ENCODE results near the gene FAAP100. TPM values are rescaled to one million over a fixed set of nuclear protein-coding genes. Genes with fewer than 3 reads are reported as not detected.

FAAP100 gene
- total RNA-seq, 4 donors from 2014 or later = 3.5 to 31.2 (median 17.3) TPM

DNA sequence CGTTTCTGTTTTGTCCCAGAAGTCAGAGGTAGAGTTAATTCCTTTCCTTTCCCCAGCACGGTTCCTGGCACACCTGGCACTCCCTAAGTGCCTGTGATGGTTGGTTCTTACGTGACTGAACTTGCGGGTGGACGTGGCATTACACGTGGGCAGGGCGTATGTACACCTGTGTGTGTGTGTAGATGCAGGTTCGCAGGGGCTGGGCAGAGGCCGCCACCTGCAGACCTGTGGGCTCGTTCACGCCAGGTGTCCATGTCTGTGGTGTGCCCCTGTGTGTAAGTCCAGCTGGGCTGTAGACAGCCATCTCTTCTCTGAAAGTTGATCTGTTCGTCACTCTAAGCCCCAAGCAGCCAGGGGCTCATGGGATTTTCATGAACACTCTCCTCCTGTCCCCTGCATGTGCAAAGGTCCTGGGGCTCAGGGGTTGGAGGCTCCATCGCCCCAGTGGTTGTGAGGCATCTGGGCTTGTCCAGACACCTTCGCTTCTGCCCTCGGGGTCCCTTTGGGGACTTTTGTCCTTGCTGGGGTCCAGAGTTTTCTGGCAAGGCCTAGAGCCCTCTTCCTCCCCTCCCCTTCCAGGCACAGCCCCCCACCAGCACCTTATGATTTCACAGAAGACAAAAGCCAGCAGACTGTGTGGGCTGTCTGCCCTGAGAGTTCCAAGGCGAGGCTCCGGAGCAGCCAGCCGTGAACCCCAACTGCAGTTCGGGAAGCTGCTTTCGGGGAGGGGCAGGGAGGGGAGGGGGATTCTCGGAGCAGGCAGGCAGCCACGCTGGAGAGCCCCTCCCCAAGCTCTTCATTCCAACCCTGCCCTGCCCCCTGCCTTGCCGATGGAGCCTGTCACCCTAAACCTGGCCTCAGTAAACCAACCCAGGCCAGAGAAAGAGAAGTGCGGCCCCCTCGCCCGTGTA is 29.4 kb downstream of the FAAP100 start:
- TF ChIP-seq, protein P1, sequence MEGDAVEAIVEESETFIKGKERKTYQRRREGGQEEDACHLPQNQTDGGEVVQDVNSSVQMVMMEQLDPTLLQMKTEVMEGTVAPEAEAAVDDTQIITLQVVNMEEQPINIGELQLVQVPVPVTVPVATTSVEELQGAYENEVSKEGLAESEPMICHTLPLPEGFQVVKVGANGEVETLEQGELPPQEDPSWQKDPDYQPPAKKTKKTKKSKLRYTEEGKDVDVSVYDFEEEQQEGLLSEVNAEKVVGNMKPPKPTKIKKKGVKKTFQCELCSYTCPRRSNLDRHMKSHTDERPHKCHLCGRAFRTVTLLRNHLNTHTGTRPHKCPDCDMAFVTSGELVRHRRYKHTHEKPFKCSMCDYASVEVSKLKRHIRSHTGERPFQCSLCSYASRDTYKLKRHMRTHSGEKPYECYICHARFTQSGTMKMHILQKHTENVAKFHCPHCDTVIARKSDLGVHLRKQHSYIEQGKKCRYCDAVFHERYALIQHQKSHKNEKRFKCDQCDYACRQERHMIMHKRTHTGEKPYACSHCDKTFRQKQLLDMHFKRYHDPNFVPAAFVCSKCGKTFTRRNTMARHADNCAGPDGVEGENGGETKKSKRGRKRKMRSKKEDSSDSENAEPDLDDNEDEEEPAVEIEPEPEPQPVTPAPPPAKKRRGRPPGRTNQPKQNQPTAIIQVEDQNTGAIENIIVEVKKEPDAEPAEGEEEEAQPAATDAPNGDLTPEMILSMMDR (IDR thresholded peaks at IDR 0.05) = no peak
- TF ChIP-seq POLR2A (IDR thresholded peaks at IDR 0.05) = no peak
- Histone ChIP-seq H3K4me3 (no peak overlapping the region), H3K9me3 (no peaks in the 10 kb centered on the region), H3K27me3 (peaks cover 0 to 5% of the 10 kb centered on the region in 2 donors), H3K27ac (no peak overlapping the region), H3K36me3 (no peaks in the 10 kb centered on the region), H3K4me1 (peaks cover 0 to 15% of the 10 kb centered on the region in 2 donors)
- intact Hi-C loops (cut with DNase I; ENCODE audit: low total_unique reads) = no loop called here
- no peak for DNase-seq

DNA sequence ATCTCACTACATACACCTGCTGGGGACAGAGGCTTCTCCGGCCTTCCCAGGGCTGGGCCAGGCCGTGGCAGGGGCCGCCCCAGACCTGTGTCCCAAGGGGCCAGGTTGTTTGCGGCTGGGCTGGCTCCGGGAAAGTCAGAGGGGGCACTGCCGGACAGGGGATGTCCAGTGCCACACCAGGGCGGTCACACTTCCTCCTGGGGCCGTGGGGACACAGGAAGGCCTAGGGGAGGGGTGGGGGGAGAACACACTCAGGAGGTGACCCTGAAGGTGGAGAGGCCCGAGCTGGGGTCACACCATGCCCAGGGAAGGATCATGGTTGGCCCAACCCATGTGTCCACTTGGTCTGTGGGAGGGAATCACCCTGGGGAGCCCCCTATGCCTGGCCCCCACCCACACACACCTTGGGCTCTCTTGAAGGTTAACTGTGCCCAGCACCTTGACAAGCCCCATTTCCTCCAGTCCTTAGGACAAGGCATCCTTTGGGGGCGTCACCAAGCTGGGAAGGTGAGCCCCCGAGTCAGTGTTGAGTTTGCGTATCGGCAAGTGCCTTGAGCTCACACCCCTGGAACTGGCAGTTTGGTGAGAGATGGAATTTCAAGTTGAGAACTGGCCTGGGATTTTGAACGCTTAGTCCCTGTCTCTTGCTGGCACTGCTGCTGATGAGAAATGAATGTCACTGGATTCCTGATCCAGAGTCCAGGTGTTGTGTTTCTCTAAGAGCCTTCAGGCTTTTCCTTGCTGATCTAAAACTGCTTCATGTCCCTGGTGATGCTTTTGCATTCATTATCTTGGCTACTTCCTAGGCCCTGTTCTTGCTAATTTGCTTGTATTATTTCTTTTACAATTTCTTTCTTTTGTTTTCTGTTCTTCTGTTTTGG is 31.9 kb downstream of the FAAP100 start:
- Histone ChIP-seq H3K36me3 (no peaks in the 10 kb centered on the region), H3K4me1 (peaks cover 3 to 25% of the 10 kb centered on the region in 2 donors), H3K27ac (peak overlapping the region in 1 of 2 donors; percentile 100), H3K27me3 (no peaks in the 10 kb centered on the region), H3K9me3 (no peaks in the 10 kb centered on the region), H3K4me3 (no peak overlapping the region)
- DNase-seq = no peak
- TF ChIP-seq, protein P1 (IDR thresholded peaks at IDR 0.05) = no peak
- TF ChIP-seq POLR2A (IDR thresholded peaks at IDR 0.05) = no peak
- intact Hi-C loops (cut with DNase I; ENCODE audit: low total_unique reads) = no loop called here

DNA sequence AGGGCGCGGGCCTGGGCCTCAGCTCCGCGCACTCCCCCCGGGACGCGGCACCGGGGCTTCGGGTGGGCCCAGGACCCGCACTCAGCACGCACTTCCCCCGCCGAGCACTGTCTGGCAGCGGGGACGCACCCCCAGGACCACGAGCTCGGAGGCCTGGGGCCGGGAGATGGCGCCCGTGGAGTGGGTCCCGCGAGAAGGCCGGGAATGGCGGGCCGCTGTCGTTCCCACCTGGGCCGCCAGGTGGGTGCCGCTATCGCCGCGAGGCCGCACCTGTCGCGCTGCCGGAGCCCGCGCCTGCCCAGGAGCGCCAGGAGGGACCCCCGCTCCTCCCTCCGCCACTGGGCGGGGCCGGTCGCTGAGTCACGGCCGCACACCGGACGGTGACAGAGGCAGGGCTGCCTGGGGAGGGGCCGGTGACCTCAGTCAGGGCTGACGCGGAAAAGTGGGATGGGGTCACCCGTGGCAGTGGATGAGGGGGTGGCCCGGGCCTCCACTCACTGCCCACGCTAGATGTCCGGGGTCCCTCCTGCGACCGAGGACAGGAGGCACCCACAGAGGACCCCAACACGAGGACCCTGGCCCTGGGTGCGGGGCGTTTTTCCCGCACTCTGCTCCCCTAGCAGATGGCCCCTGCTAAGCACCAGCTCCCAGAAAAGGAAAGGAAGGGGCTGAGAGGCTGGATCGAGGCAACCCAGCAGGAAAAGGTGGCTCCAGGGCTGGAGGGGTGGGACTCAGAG is 32.7 kb downstream of the FAAP100 start:
- Histone ChIP-seq H3K27me3 (no peaks in the 10 kb centered on the region), H3K4me3 (peak overlapping the region; percentile 36 to 98), H3K36me3 (no peaks in the 10 kb centered on the region), H3K4me1 (peaks cover 3 to 25% of the 10 kb centered on the region in 2 donors), H3K27ac (peak overlapping the region; percentile 43 to 100), H3K9me3 (no peaks in the 10 kb centered on the region)
- peak; percentile 40 to 47 for DNase-seq
- intact Hi-C loops (cut with DNase I; ENCODE audit: low total_unique reads) = no loop called here
- TF ChIP-seq, protein P1 (IDR thresholded peaks at IDR 0.05) = peak in 3 of 4 experiments; percentile 45 to 70 (median 62)
- TF ChIP-seq POLR2A (IDR thresholded peaks at IDR 0.05) = no peak

DNA sequence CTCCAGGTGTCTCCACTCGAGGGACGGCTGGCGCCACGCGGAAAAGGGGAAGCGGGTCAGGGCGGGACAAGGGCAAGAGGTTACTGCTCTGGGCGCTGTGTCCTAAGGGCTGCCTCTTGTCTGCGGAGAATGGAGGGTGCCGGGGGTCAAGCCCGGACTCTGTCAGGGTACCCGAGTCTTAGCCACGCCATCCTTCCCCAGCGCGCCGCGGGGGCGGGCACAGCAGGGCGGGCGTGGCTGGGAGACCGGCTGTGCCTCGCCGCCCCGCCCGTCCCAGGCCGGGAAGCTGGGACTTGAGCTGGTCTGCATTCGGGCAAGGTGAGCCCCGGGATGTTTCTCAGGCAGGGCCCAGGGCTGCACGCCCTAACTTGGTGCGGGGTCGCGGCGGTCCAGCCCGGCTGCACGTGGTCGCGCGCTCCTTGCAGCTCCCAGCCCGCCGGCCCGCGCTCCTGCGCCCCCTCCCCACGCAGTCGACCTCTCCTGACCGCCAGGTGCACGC is 33.3 kb downstream of the FAAP100 start:
- peak; percentile 49 to 55 for DNase-seq
- Histone ChIP-seq H3K27me3 (no peaks in the 10 kb centered on the region), H3K4me1 (peaks cover 3 to 25% of the 10 kb centered on the region in 2 donors), H3K27ac (peak overlapping the region; percentile 97 to 100), H3K9me3 (no peaks in the 10 kb centered on the region), H3K36me3 (no peaks in the 10 kb centered on the region), H3K4me3 (peak overlapping the region; percentile 36 to 98)
- intact Hi-C loops (cut with DNase I; ENCODE audit: low total_unique reads) = no loop called here
- no peak for TF ChIP-seq POLR2A (IDR thresholded peaks at IDR 0.05)
- TF ChIP-seq, protein P1 (IDR thresholded peaks at IDR 0.05) = no peak

All from uterus (tissue), 4 donors.